K562 (cell line): ENCODE results near the gene IQSEC3.

Source experiments
- ATF4 ChIP-seq: fragments of 450-650 bp; formaldehyde crosslinking; IDR thresholded peaks from 2 replicates; pipeline ENCODE4 v1.4.0; 2022; ENCODE audit warnings: mild to moderate bottlenecking, moderate library complexity
- BMI1 ChIP-seq: fragments of 150-350 bp; IDR thresholded peaks from 2 replicates; pipeline ENCODE4 v1.6.1; 2014; ENCODE audit warnings: low read length
- CEBPB ChIP-seq: fragments of 450-650 bp; IDR thresholded peaks from 2 replicates; pipeline ENCODE4 v1.6.1; 2016; ENCODE audit warnings: missing genetic modification characterization, missing compliant biosample characterization
- CHCHD3 ChIP-seq: fragments of 250-450 bp; sonication (Bioruptor Pico); IDR thresholded peaks from 2 replicates; pipeline ENCODE4 v2.1.2; 2022; ENCODE audit warnings: mild to moderate bottlenecking
- CTCF ChIP-seq, 3 experiments: IDR thresholded peaks in 2 of 3; conservative IDR thresholded peaks in 1 of 3; 2 replicates each; pipeline ENCODE4 v1.5.1; 2011 to 2012; ENCODE audit warnings: low read length in 3 of 3, mild to moderate bottlenecking in 3 of 3, control low read depth in 2 of 3, improper control_type of control experiment in 1 of 3, inconsistent platforms in 1 of 3, low read depth in 1 of 3, mixed read lengths in 1 of 3, moderate library complexity in 1 of 3; ENCODE audit not compliant: insufficient read depth in 2 of 3
- NRF1 ChIP-seq, 2 experiments: fragments of 450-650 bp; IDR thresholded peaks in 1 of 2; conservative IDR thresholded peaks in 1 of 2; 2 replicates each; pipeline ENCODE4 v1.6.1; 2014; ENCODE audit warnings: mild to moderate bottlenecking in 2 of 2
- RFX5 ChIP-seq: IDR thresholded peaks from 2 replicates; pipeline ENCODE4 v1.6.1; 2011; ENCODE audit warnings: low read depth, mild to moderate bottlenecking, improper control_type of control experiment, low read length
- STAG1 ChIP-seq: sonication (generic); formaldehyde crosslinking; IDR thresholded peaks from 2 replicates; pipeline ENCODE4 v1.5.0; 2020; ENCODE audit warnings: missing genetic modification reagents, borderline replicate concordance
- TAF15 ChIP-seq: fragments of 200-400 bp; formaldehyde crosslinking; IDR thresholded peaks from 2 replicates; pipeline ENCODE4 v1.6.1; 2017; ENCODE audit warnings: mild to moderate bottlenecking, low read depth, low read length, moderate library complexity
- TFAP4 ChIP-seq: sonication (generic); formaldehyde crosslinking; IDR thresholded peaks from 2 replicates; pipeline ENCODE4 v1.8.0; 2022; ENCODE audit warnings: missing genetic modification reagents, mild to moderate bottlenecking, moderate library complexity, borderline replicate concordance
- ZBTB11 ChIP-seq, 3 experiments: fragments of 200-800 bp in 1 of 3; fragments of 250-450 bp in 1 of 3; fragments of 450-650 bp in 1 of 3; sonication (Bioruptor Pico) in 1 of 3; sonication (Bioruptor generic) in 1 of 3; formaldehyde crosslinking in 1 of 3; IDR thresholded peaks; 2 replicates each; pipeline versions ENCODE4 v1.6.1 to v1.8.0; 2016 to 2022; ENCODE audit warnings: mild to moderate bottlenecking in 2 of 3, missing genetic modification characterization in 2 of 3, missing compliant biosample characterization in 1 of 3, moderate library complexity in 1 of 3
- ZBTB17 ChIP-seq: fragments of 450-650 bp; formaldehyde crosslinking; IDR thresholded peaks from 2 replicates; pipeline ENCODE4 v1.4.0; 2020; ENCODE audit warnings: mild to moderate bottlenecking
- ZNF184 ChIP-seq: sonication (generic); formaldehyde crosslinking; IDR thresholded peaks from 2 replicates; pipeline ENCODE4 v1.5.0; 2020; ENCODE audit warnings: missing genetic modification reagents
- ZNF785 ChIP-seq: fragments of 250-450 bp; sonication (Bioruptor Pico); IDR thresholded peaks from 2 replicates; pipeline ENCODE4 v1.4.0; 2020; ENCODE audit warnings: mild to moderate bottlenecking

GRCh38 chr12:164207-164606, 97.6 kb downstream of the IQSEC3 start:
- TF ChIP-seq RFX5: no peak
- no peak for TF ChIP-seq STAG1
- no peak for TF ChIP-seq ZNF184 (CRISPR knock-in tag)
- no peak for TF ChIP-seq CTCF (IDR thresholded peaks at IDR 0.05 in 2 of 3, conservative IDR thresholded peaks at IDR 0.05 in 1 of 3; ENCODE audit: insufficient read depth in 2 of 3, low read depth in 1 of 3, low read length in 3 of 3)
- TF ChIP-seq ATF4: no peak
- TF ChIP-seq CHCHD3: no peak
- no peak for TF ChIP-seq ZBTB11 (CRISPR knock-in tag; IDR thresholded peaks at IDR 0.05)
- TF ChIP-seq TFAP4 (CRISPR knock-in tag): no peak
- TF ChIP-seq ZNF785 (CRISPR knock-in tag): no peak
- no peak for TF ChIP-seq TAF15
- TF ChIP-seq NRF1 (conservative IDR thresholded peaks at IDR 0.05 in 1 of 2, IDR thresholded peaks at IDR 0.05 in 1 of 2): no peak
- no peak for TF ChIP-seq CEBPB (tag)
- no peak for TF ChIP-seq BMI1
- no peak for TF ChIP-seq ZBTB17 (CRISPR knock-in tag)
